Esophagus squamous epithelium (tissue), 5 donors: Measurements from ENCODE around the gene LIN52. TPM values are rescaled to one million over a fixed set of nuclear protein-coding genes. Genes with fewer than 3 reads are reported as not detected.

ENCODE experiments used
- DNase-seq: peaks from one replicate; lab custom pipeline; 2025; lab: John Stamatoyannopoulos, UW
- H3K27ac ChIP-seq, 4 donors: fragments of 200-600 bp; sonication (generic); one replicate each; pipeline ENCODE4 v1.5.1; 2016 to 2019; ENCODE audit warnings: mild to moderate bottlenecking in 1 of 4
- H3K27me3 ChIP-seq, 4 donors: fragments of 200-600 bp; sonication (generic); 1 replicate in 3 of 4; 2 replicates in 1 of 4; pipeline versions ENCODE4 v1.5.1 to v1.6.0; 2017 to 2021; ENCODE audit warnings: antibody characterized with exemption in 1 of 4
- H3K36me3 ChIP-seq, 3 donors: fragments of 200-600 bp; sonication (generic); one replicate each; pipeline ENCODE4 v1.5.1; 2016 to 2019
- H3K4me1 ChIP-seq, 3 donors: fragments of 200-600 bp; sonication (generic); one replicate each; pipeline ENCODE4 v1.5.1; 2017 to 2019
- H3K4me3 ChIP-seq, 4 donors: fragments of 200-600 bp; sonication (generic); 1 replicate in 3 of 4; 2 replicates in 1 of 4; pipeline ENCODE4 v1.5.1; 2016 to 2019; ENCODE audit warnings: mild to moderate bottlenecking in 2 of 4, moderate library complexity in 1 of 4
- H3K9me3 ChIP-seq, 3 donors: fragments of 200-600 bp; sonication (generic); one replicate each; pipeline ENCODE4 v1.5.1; 2016 to 2019
- CTCF ChIP-seq, 6 experiments: fragments of 450-650 bp in 4 of 6; fragments of 200-600 bp in 2 of 6; sonication (generic) in 2 of 6; IDR thresholded peaks; one replicate each; pipeline ENCODE4 v1.5.1; 2016 to 2019; ENCODE audit warnings: antibody characterized with exemption in 6 of 6, mild to moderate bottlenecking in 4 of 6, moderate library complexity in 4 of 6
- POLR2A ChIP-seq, 4 donors: fragments of 450-650 bp; IDR thresholded peaks; one replicate each; pipeline ENCODE4 v1.6.1; 2017; ENCODE audit warnings: antibody characterized with exemption in 4 of 4, mild to moderate bottlenecking in 4 of 4, moderate library complexity in 3 of 4
- WGBS, 2 donors: methylation state at CpG; one replicate each; pipeline ENCODE4 v1.1.5; 2018; 5-methylcytosine and 5-hydroxymethylcytosine counted together
- intact Hi-C: fragments of 100-400 bp; cut with DNase I; formaldehyde crosslinking; loops from one replicate; pipeline ENCODE4 v1.15.0; 2022
- total RNA-seq, 4 donors: library from RNA; depleted of rRNA; stranded (reverse); fragments of >200 nt; gene quantifications; one replicate each; pipeline ENCODE4 v1.1.0, GENCODE V29; 2016
- donor health status: DM: yes; HTN: yes; CAD: no.

Gene LIN52
- total RNA-seq, 4 donors from 2014 or later = 2.4 to 8.9 (median 6.1) TPM

- Histone ChIP-seq H3K36me3 (no peaks in the 10 kb centered on the region), H3K4me1 (peaks cover 0 to 11% (median 6%) of the 10 kb centered on the region in 3 donors), H3K27ac (no peak overlapping the region), H3K27me3 (peaks cover 0 to 83% (median 5%) of the 10 kb centered on the region in 4 donors), H3K4me3 (peak overlapping the region in 2 of 4 donors; percentile 9 to 50), H3K9me3 (no peaks in the 10 kb centered on the region)
- intact Hi-C loops = no loop called here
- 0 to 77% methylated on average over 3 to 6 of the region's 40 CpGs for WGBS, 2 donors
- TF ChIP-seq CTCF (IDR thresholded peaks at IDR 0.05) (peak; percentile 69 to 88 (median 79)), POLR2A (IDR thresholded peaks at IDR 0.05) (no peak)
- DNase-seq = no peak
Observed at GRCh38 chr14:74217672-74218448, 133.1 kb downstream of the LIN52 start.

GRCh38 chr14:74218462-74218861 is 133.7 kb downstream of the LIN52 start:
- Histone ChIP-seq H3K4me1 (peaks cover 0 to 11% (median 6%) of the 10 kb centered on the region in 3 donors), H3K27ac (no peak overlapping the region), H3K27me3 (peaks cover 0 to 83% (median 5%) of the 10 kb centered on the region in 4 donors), H3K36me3 (no peaks in the 10 kb centered on the region), H3K9me3 (no peaks in the 10 kb centered on the region), H3K4me3 (no peak overlapping the region)
- no peak for DNase-seq
- TF ChIP-seq POLR2A (IDR thresholded peaks at IDR 0.05) (no peak), CTCF (IDR thresholded peaks at IDR 0.05) (no peak)
- intact Hi-C loops = no loop called here
- 64 to 72% methylated on average over 2 to 3 of the region's 4 CpGs for WGBS, 2 donors

GRCh38 chr14:74219277-74220205 is 134.8 kb downstream of the LIN52 start:
- no peak overlapping the region for H3K4me3 ChIP-seq
- H3K27me3 ChIP-seq = peaks cover 0 to 84% (median 5%) of the 10 kb centered on the region in 4 donors
- no peaks in the 10 kb centered on the region for H3K9me3 ChIP-seq
- no peak overlapping the region for H3K27ac ChIP-seq
- intact Hi-C loops = no loop called here
- peaks cover 0 to 11% (median 6%) of the 10 kb centered on the region in 3 donors for H3K4me1 ChIP-seq
- H3K36me3 ChIP-seq = no peaks in the 10 kb centered on the region
- 63 to 67% methylated on average over 10 to 11 of the region's 13 CpGs for WGBS, 2 donors
- DNase-seq = no peak
- TF ChIP-seq CTCF (IDR thresholded peaks at IDR 0.05) (no peak), POLR2A (IDR thresholded peaks at IDR 0.05) (no peak)

GRCh38 chr14:74220991-74221390 is 136.2 kb downstream of the LIN52 start:
- Histone ChIP-seq H3K27me3 (peaks cover 0 to 84% (median 5%) of the 10 kb centered on the region in 4 donors), H3K36me3 (no peaks in the 10 kb centered on the region), H3K27ac (no peak overlapping the region), H3K4me3 (no peak overlapping the region), H3K4me1 (peaks cover 0 to 11% (median 6%) of the 10 kb centered on the region in 3 donors), H3K9me3 (no peaks in the 10 kb centered on the region)
- no peak for DNase-seq
- no peak for TF ChIP-seq POLR2A (IDR thresholded peaks at IDR 0.05)
- no peak for TF ChIP-seq CTCF (IDR thresholded peaks at IDR 0.05)
- intact Hi-C loops = no loop called here
- 68 to 70% methylated on average over 3 to 5 of the region's 6 CpGs for WGBS, 2 donors
